ENCODE data around the gene FFAR3. TPM values are rescaled to one million over a fixed set of nuclear protein-coding genes. Genes with fewer than 3 reads are reported as not detected.

FFAR3 gene, protein sequence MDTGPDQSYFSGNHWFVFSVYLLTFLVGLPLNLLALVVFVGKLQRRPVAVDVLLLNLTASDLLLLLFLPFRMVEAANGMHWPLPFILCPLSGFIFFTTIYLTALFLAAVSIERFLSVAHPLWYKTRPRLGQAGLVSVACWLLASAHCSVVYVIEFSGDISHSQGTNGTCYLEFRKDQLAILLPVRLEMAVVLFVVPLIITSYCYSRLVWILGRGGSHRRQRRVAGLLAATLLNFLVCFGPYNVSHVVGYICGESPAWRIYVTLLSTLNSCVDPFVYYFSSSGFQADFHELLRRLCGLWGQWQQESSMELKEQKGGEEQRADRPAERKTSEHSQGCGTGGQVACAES
- 0.79 TPM for polyA plus RNA-seq
- long read RNA-seq, donor 1 = 0 reads
- long read RNA-seq, donor 2, partial matches to known transcripts = 0 of 1 reads
- long read RNA-seq, donor 2, other reads (novel, unspliced or antisense) = 0 of 1 reads
- long read RNA-seq, donor 3 = 0 reads
- long read RNA-seq, donor 4 = 0 reads
- long read RNA-seq, donor 5 = 0 reads
- long read RNA-seq, donor 6 = 0 reads
- long read RNA-seq, donor 7 = 0 reads
- long read RNA-seq, donor 8 = 0 reads
- long read RNA-seq, donor 9 = 0 reads
- long read RNA-seq, donor 10, partial matches to known transcripts = 0 of 1 reads
- long read RNA-seq, donor 10, other reads (novel, unspliced or antisense) = 0 of 1 reads
- long read RNA-seq, donor 11 = 0 reads

DNA sequence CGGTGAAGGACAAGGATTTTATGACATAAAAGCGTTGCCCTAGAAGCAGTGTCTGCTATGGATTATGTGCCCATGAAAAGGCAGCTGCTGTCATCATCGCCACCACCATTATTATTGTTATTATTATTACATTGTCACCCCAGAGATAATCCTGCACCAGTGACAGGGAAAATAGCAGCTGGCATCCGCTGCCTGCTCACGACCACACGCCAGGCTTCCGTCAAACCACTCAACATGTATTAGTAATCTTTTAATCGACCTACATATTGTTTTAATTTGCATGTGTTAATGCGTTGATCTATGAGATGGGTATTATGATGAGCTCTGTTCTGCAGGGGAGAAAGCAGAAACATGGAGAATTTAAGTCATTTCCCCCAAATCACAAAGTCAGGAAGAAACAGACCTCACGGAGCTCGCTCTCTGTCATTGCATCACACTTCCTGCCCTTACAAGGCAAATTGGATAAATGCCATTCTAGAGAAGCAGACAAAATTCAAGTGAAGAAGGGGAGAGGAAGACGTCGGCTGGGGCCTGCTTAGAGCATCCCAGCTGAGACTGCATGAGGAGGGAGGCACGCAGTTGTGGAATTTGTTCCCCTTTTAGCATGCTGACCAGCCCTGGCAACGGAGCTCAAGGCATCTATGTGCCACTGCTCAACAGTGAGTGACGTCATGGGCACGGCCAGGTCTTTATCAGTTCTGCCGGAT lies at the start of gene FFAR3:
Gene FFAR3 (plus strand): TSS at position 594 of the 707 bp plus-strand sequence. CDS start 431 bp downstream, outside the sequence.
- no peak within 1 kb of the TSS for H3K4me3 ChIP-seq (ENCODE audit: low read length)
- H3K4me1 ChIP-seq (ENCODE audit: control insufficient read depth, insufficient read depth, low read length) = no peaks in the 10 kb centered on the region
- no peaks in the 10 kb centered on the region for H3K36me3 ChIP-seq (ENCODE audit: control insufficient read depth, insufficient read depth, low read length)
- H3K9me3 ChIP-seq (ENCODE audit: control insufficient read depth, low read depth, low read length) = no peaks in the 10 kb centered on the region
- H3K27me3 ChIP-seq (ENCODE audit: control insufficient read depth, insufficient read depth, low read length) = peaks cover 4% of the 10 kb centered on the region
- WGBS (ENCODE audit: insufficient coverage, low lambda C conversion rate) = no CpG with 5 or more reads among the region's 18 CpGs
- H3K27ac ChIP-seq (ENCODE audit: low read length) = no peak within 1 kb of the TSS
- DNase-seq = peak in 1 of 2 donors; percentile 30

DNA sequence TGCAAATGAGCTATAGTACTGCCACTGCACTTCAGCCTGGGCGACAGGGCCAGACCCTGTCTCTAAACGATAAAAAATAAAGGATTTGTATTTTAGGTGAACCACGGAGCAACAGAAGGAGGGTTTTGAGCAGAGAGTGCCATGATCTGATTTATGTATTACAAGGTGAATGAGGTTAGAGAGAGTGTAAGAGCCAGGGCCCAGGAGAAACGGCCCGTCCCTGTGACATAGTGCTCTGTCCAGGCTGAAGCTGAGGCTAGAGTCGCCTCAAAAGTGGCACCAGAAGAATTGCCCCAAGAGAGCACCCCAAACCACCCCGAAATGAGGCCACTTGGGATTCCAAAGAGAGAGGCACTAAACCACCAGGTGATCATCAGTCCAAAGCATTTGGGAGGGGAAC lies 49.4 kb upstream of the FFAR3 start:
- H3K36me3 ChIP-seq (ENCODE audit: control insufficient read depth, insufficient read depth, low read length) = no peaks in the 10 kb centered on the region
- H3K27ac ChIP-seq (ENCODE audit: low read length) = no peak overlapping the region
- H3K9me3 ChIP-seq (ENCODE audit: control insufficient read depth, low read depth, low read length) = peaks cover 4% of the 10 kb centered on the region
- DNase-seq = no peak
- H3K4me3 ChIP-seq (ENCODE audit: low read length) = no peak overlapping the region
- H3K27me3 ChIP-seq (ENCODE audit: control insufficient read depth, insufficient read depth, low read length) = no peaks in the 10 kb centered on the region
- 80% methylated on average over 1 of the region's 7 CpGs for WGBS (ENCODE audit: insufficient coverage, low lambda C conversion rate)
- peaks cover 8% of the 10 kb centered on the region for H3K4me1 ChIP-seq (ENCODE audit: control insufficient read depth, insufficient read depth, low read length)

DNA sequence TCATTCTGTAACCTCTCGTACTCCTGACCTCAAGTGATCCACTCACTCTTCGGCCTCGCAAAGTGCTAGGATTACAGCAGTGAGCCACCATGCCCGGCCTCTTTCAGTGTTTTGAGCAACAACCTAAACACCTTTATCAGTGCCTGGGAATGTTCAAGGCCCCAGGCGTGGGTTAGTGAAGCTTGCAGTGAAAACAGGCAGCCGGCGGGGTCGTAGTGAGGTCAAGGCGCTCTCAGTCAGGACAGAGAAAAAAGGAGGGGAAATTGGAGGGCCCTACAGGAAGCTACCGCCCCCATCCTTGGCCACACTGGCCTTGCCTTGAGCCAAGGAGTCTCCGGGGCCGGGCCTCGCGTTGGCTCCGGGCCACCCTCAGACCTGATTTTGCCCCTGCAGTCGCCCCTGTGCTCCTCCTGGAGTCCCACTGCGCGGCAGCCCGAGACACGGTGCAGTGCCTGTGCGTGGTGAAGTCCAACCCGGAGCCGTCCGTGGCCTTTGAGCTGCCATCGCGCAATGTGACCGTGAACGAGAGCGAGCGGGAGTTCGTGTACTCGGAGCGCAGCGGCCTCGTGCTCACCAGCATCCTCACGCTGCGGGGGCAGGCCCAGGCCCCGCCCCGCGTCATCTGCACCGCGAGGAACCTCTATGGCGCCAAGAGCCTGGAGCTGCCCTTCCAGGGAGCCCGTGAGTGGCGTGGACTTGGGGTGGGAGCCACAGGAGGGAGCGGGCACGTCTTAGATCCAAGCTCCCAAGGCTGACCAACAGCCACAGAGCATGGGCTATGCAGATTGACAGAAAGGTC lies 48.6 kb upstream of the FFAR3 start:
- Histone ChIP-seq H3K27ac (ENCODE audit: low read length) (no peak overlapping the region), H3K27me3 (ENCODE audit: control insufficient read depth, insufficient read depth, low read length) (no peaks in the 10 kb centered on the region), H3K9me3 (ENCODE audit: control insufficient read depth, low read depth, low read length) (peaks cover 4% of the 10 kb centered on the region), H3K4me1 (ENCODE audit: control insufficient read depth, insufficient read depth, low read length) (peaks cover 8% of the 10 kb centered on the region), H3K36me3 (ENCODE audit: control insufficient read depth, insufficient read depth, low read length) (no peaks in the 10 kb centered on the region), H3K4me3 (ENCODE audit: low read length) (no peak overlapping the region)
- peak in 1 of 2 donors; percentile 30 for DNase-seq
- WGBS (ENCODE audit: insufficient coverage, low lambda C conversion rate) = no CpG with 5 or more reads among the region's 47 CpGs

DNA sequence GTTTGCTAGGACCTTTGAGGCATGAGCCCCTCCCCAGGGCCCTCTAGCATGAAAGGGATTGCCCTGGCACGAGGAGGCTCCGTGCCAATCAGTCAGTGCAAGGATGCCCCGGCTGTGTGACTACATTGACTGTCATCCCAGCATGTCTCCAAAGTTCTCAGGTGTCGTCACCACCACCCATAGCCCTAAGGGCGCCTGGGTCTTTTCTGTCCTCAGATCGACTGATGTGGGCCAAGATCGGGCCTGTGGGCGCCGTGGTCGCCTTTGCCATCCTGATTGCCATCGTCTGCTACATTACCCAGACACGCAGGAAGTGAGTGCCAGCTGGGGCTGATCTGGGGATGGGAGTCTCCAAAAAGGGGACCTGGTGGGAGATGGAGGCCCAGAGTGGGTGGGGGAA lies 47.9 kb upstream of the FFAR3 start:
- H3K9me3 ChIP-seq (ENCODE audit: control insufficient read depth, low read depth, low read length) = peaks cover 4% of the 10 kb centered on the region
- DNase-seq = no peak
- no CpG with 5 or more reads among the region's 12 CpGs for WGBS (ENCODE audit: insufficient coverage, low lambda C conversion rate)

DNA sequence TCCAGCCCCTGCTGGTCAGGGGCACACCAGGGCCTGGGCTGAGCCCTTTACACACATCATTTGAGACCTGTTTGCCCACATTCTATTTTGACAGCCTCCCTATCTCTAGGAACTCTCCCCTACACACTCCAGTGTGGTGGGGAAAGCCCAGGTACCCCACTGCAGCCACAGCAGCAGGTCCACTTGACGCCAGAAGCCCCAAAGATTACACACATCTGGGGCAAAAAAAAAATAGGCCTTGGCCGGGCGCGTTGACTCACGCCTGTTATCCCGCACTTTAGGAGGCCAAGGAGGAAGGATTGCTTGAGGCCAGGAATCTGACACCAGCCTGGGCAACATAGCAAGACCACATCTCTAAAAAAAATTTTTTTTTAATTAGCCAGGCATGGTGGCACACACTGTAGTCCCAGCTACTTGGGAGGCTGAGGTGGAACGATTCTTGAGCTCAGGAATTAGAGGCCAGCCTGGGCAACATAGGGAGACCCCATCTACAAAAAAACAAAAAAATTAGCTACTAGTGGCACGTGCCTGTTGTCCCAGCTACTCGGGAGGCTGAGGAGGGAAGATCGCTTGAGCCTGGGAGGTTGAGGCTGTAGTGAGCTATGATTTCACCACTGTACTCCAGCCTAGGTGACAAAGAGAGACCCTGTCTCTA lies 47.3 kb upstream of the FFAR3 start:
- Histone ChIP-seq H3K4me3 (ENCODE audit: low read length) (no peak overlapping the region), H3K36me3 (ENCODE audit: control insufficient read depth, insufficient read depth, low read length) (no peaks in the 10 kb centered on the region), H3K9me3 (ENCODE audit: control insufficient read depth, low read depth, low read length) (peaks cover 4% of the 10 kb centered on the region), H3K27ac (ENCODE audit: low read length) (no peak overlapping the region), H3K27me3 (ENCODE audit: control insufficient read depth, insufficient read depth, low read length) (no peaks in the 10 kb centered on the region), H3K4me1 (ENCODE audit: control insufficient read depth, insufficient read depth, low read length) (peaks cover 8% of the 10 kb centered on the region)
- DNase-seq = no peak
- no CpG with 5 or more reads among the region's 10 CpGs for WGBS (ENCODE audit: insufficient coverage, low lambda C conversion rate)

More for the DNA sequence above, 47.9 kb upstream of the FFAR3 start:
- Histone ChIP-seq H3K4me1 (ENCODE audit: control insufficient read depth, insufficient read depth, low read length) (peaks cover 8% of the 10 kb centered on the region), H3K27ac (ENCODE audit: low read length) (no peak overlapping the region), H3K36me3 (ENCODE audit: control insufficient read depth, insufficient read depth, low read length) (no peaks in the 10 kb centered on the region), H3K4me3 (ENCODE audit: low read length) (no peak overlapping the region), H3K27me3 (ENCODE audit: control insufficient read depth, insufficient read depth, low read length) (no peaks in the 10 kb centered on the region)

DNA sequence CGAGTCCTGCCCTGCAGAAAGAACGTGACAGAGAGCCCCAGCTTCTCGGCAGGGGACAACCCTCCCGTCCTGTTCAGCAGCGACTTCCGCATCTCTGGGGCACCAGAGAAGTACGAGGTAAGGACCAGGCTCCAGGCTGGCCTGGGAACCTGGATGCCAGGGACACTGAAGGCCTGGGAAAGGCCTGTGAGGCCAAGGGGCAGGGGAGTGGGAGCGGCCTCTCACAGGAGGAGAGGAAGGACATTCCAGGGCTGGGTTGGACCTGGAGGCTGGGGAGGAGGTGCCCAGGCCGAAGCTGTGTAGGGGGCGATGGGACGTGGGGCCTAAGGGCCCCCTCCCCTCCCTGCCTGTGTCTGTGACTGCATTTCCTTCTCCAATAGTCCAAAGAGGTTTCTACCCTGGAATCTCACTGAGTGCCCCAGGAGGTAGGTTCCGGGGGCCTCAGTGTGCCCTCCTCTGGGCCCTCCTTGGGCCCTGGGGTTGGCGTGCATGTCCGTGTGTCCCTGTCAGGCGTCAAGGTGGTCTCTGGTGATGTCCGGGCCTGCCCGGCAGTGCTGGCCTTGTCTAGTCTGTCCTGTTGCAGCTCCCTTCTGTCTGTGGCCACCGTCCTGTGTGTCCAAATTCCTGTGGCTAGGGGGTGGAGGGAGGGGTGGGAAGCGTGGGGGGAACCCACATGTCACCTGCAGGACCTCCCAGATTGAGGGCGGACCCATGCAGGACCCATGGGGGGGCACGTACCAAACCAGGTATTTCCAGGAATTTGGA lies 46.2 kb upstream of the FFAR3 start:
- H3K9me3 ChIP-seq (ENCODE audit: control insufficient read depth, low read depth, low read length) = peaks cover 4% of the 10 kb centered on the region
- no CpG with 5 or more reads among the region's 21 CpGs for WGBS (ENCODE audit: insufficient coverage, low lambda C conversion rate)
- no peak overlapping the region for H3K27ac ChIP-seq (ENCODE audit: low read length)
- peaks cover 8% of the 10 kb centered on the region for H3K4me1 ChIP-seq (ENCODE audit: control insufficient read depth, insufficient read depth, low read length)
- no peak overlapping the region for H3K4me3 ChIP-seq (ENCODE audit: low read length)
- DNase-seq = no peak
- H3K27me3 ChIP-seq (ENCODE audit: control insufficient read depth, insufficient read depth, low read length) = no peaks in the 10 kb centered on the region
- H3K36me3 ChIP-seq (ENCODE audit: control insufficient read depth, insufficient read depth, low read length) = no peaks in the 10 kb centered on the region

DNA sequence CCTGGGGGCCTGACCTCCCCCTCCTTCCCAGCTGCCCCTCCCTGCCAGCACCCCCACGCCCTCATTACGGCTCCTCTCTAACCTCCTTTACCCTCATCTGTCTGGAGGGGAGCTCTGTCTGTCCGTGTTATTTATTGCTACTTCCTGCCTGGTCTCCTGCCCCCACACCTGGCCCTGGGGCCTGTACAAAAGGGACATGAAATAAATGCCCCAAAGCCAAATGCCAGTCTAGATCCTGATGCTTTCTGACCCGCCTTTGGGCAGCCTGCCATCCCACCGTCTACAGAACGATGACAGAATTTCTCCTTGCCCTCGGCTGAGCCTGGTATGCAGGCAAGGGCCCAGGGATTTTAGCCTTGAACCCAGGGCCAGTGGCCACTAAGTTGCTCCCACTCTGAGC lies 44.7 kb upstream of the FFAR3 start:
- no peaks in the 10 kb centered on the region for H3K36me3 ChIP-seq (ENCODE audit: control insufficient read depth, insufficient read depth, low read length)
- no peak overlapping the region for H3K4me3 ChIP-seq (ENCODE audit: low read length)
- H3K27ac ChIP-seq (ENCODE audit: low read length) = no peak overlapping the region
- no peaks in the 10 kb centered on the region for H3K27me3 ChIP-seq (ENCODE audit: control insufficient read depth, insufficient read depth, low read length)
- no peak for DNase-seq
- H3K4me1 ChIP-seq (ENCODE audit: control insufficient read depth, insufficient read depth, low read length) = peaks cover 8% of the 10 kb centered on the region
- WGBS (ENCODE audit: insufficient coverage, low lambda C conversion rate) = no CpG with 5 or more reads among the region's 7 CpGs
- peaks cover 4% of the 10 kb centered on the region for H3K9me3 ChIP-seq (ENCODE audit: control insufficient read depth, low read depth, low read length)

DNA sequence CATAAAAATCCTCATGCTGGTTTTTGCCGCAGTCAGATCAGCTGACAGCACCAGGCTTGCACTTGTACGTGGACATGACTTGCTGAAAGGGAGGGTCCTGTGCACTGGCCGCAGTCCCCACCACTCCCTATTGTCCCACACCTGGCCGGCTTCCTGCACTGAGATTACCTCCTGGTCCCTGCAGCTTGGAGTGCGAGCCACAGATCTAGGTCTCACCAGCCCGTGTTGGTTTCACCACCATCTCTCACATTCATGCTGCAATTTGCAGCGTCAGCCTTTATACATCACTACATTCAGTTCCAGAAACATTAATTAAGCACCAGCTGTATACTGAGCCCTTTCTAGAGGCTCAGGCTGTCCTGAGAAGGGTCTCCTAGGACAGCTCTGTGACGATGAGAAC lies 44.2 kb upstream of the FFAR3 start:
- no peaks in the 10 kb centered on the region for H3K36me3 ChIP-seq (ENCODE audit: control insufficient read depth, insufficient read depth, low read length)
- no peak overlapping the region for H3K4me3 ChIP-seq (ENCODE audit: low read length)
- no peak overlapping the region for H3K27ac ChIP-seq (ENCODE audit: low read length)
- no peaks in the 10 kb centered on the region for H3K27me3 ChIP-seq (ENCODE audit: control insufficient read depth, insufficient read depth, low read length)
- no peak for DNase-seq
- no CpG with 5 or more reads among the region's 8 CpGs for WGBS (ENCODE audit: insufficient coverage, low lambda C conversion rate)
- H3K4me1 ChIP-seq (ENCODE audit: control insufficient read depth, insufficient read depth, low read length) = peaks cover 8% of the 10 kb centered on the region
- H3K9me3 ChIP-seq (ENCODE audit: control insufficient read depth, low read depth, low read length) = peaks cover 4% of the 10 kb centered on the region

DNA sequence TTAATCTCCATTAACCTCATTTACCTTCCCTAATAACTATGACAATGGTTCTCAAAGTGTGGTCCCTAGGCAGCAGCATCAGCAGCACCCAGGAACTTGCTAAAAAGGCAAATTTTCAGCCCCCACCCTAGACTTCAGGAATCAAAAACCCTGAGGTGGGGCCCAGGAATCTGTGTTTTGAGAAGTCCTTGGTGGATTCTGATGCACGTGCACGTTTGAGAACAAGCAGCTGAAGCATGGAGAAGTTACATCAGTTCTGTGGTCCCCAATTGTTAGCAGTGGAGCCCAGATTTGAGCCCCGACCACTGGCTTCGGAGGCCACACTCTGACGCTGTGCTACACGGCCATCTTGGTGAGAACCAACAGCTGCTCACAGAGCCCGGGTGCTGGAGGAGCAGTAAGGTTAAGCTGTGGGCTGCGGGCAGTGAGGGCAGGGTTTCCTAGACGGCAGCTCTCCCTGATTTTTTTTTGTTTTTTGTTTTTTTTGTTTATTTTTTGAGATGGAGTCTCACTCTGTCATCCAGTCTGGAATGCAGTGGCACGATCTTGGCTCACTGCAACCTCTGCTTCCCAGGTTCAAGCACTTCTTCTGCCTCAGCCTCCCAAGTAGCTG lies 43.3 kb upstream of the FFAR3 start:
- no peaks in the 10 kb centered on the region for H3K27me3 ChIP-seq (ENCODE audit: control insufficient read depth, insufficient read depth, low read length)
- H3K27ac ChIP-seq (ENCODE audit: low read length) = no peak overlapping the region
- no CpG with 5 or more reads among the region's 10 CpGs for WGBS (ENCODE audit: insufficient coverage, low lambda C conversion rate)
- H3K4me3 ChIP-seq (ENCODE audit: low read length) = no peak overlapping the region
- H3K9me3 ChIP-seq (ENCODE audit: control insufficient read depth, low read depth, low read length) = peaks cover under 1% of the 10 kb centered on the region
- no peaks in the 10 kb centered on the region for H3K4me1 ChIP-seq (ENCODE audit: control insufficient read depth, insufficient read depth, low read length)
- no peaks in the 10 kb centered on the region for H3K36me3 ChIP-seq (ENCODE audit: control insufficient read depth, insufficient read depth, low read length)
- DNase-seq = no peak
